GM23338 (cell line): ENCODE data around the gene EVI5L. TPM values are rescaled to one million over a fixed set of nuclear protein-coding genes. Genes with fewer than 3 reads are reported as not detected.

Source experiments
- ATAC-seq: fragments of 200-7000 bp; cut with Tn5 transposase; 3 replicates; pipeline ENCODE4 v1.9.1; 2020
- DNase-seq: peaks from one replicate; pipeline ENCODE4 v3.0.0-alpha.2; 2015; ENCODE audit warnings: low spot score
- H2AFZ ChIP-seq: fragments of 200-600 bp; sonication (generic); 2 replicates; pipeline ENCODE4 v1.8.0; 2016; ENCODE audit warnings: antibody characterized with exemption, mild to moderate bottlenecking, moderate library complexity
- H3F3A ChIP-seq: fragments of 200-600 bp; sonication (generic); replicated peaks from 2 replicates; pipeline ENCODE4 v1.8.0; 2017; ENCODE audit warnings: antibody characterized with exemption, mixed run types, low read depth
- H3K27ac ChIP-seq: fragments of 200-600 bp; sonication (generic); 2 replicates; pipeline ENCODE4 v1.6.1; 2016; ENCODE audit warnings: low read depth
- H3K27me3 ChIP-seq: fragments of 200-600 bp; sonication (generic); 2 replicates; pipeline ENCODE4 v1.8.0; 2016; ENCODE audit warnings: mild to moderate bottlenecking, mixed run types, moderate library complexity; ENCODE audit not compliant: insufficient read depth
- H3K36me3 ChIP-seq: fragments of 200-600 bp; sonication (generic); 2 replicates; pipeline ENCODE4 v1.8.0; 2016; ENCODE audit warnings: mild to moderate bottlenecking; ENCODE audit not compliant: insufficient read depth
- H3K4me1 ChIP-seq: fragments of 200-600 bp; sonication (generic); 2 replicates; pipeline ENCODE4 v1.8.0; 2016; ENCODE audit warnings: mild to moderate bottlenecking, moderate library complexity; ENCODE audit not compliant: insufficient read depth
- H3K4me2 ChIP-seq: fragments of 200-600 bp; sonication (generic); 2 replicates; pipeline ENCODE4 v1.7.1; 2017; ENCODE audit warnings: mixed run types
- H3K4me3 ChIP-seq: fragments of 200-600 bp; sonication (generic); 2 replicates; pipeline ENCODE4 v1.6.1; 2016; ENCODE audit warnings: mixed run types
- H3K79me2 ChIP-seq: fragments of 200-600 bp; sonication (generic); replicated peaks from 2 replicates; pipeline ENCODE4 v1.8.0; 2017; ENCODE audit warnings: mild to moderate bottlenecking; ENCODE audit not compliant: insufficient read depth
- H3K9me2 ChIP-seq: fragments of 200-600 bp; sonication (generic); 2 replicates; pipeline ENCODE4 v1.8.0; 2017; ENCODE audit not compliant: insufficient read depth
- H4K20me1 ChIP-seq: fragments of 200-600 bp; sonication (generic); replicated peaks from 2 replicates; pipeline ENCODE4 v1.8.0; 2017; ENCODE audit warnings: mild to moderate bottlenecking; ENCODE audit not compliant: insufficient read depth
- H3K27ac Mint-ChIP-seq: 2 replicates; pipeline ENCODE4 v1.8.0; 2020; ENCODE audit warnings: inconsistent platforms, mild to moderate bottlenecking, moderate library complexity, mixed read lengths
- H3K27me3 Mint-ChIP-seq: 3 replicates; pipeline ENCODE4 v1.8.0; 2022; ENCODE audit warnings: low read depth, mild to moderate bottlenecking, moderate library complexity, mixed read lengths, inconsistent platforms; ENCODE audit not compliant: insufficient read depth, poor library complexity
- H3K36me3 Mint-ChIP-seq: 3 replicates; pipeline ENCODE4 v1.8.0; 2021; ENCODE audit warnings: low read depth, mild to moderate bottlenecking, inconsistent platforms, moderate library complexity, mixed read lengths
- H3K4me1 Mint-ChIP-seq: 3 replicates; pipeline ENCODE4 v1.8.0; 2020; ENCODE audit warnings: mild to moderate bottlenecking, inconsistent platforms, mixed read lengths
- H3K4me3 Mint-ChIP-seq: 3 replicates; pipeline ENCODE4 v1.8.0; 2021; ENCODE audit warnings: moderate library complexity, mild to moderate bottlenecking, inconsistent platforms, mixed read lengths
- H3K9me3 Mint-ChIP-seq: 3 replicates; pipeline ENCODE4 v1.8.0; 2020; ENCODE audit warnings: moderate library complexity, mild to moderate bottlenecking, inconsistent platforms, mixed read lengths
- CREB1 ChIP-seq: fragments of 250-450 bp; sonication (Bioruptor Pico); IDR thresholded peaks from 2 replicates; pipeline ENCODE4 v1.5.0; 2020; ENCODE audit warnings: low read depth, mild to moderate bottlenecking, moderate library complexity
- CTCF ChIP-seq, 2 experiments: fragments of 200-600 bp in 1 of 2; sonication (generic) in 1 of 2; conservative IDR thresholded peaks; 2 replicates each; pipeline versions ENCODE4 v1.5.1 to v1.6.1; 2016 to 2017; ENCODE audit warnings: antibody characterized with exemption in 2 of 2, low read depth in 2 of 2, mild to moderate bottlenecking in 2 of 2, moderate library complexity in 1 of 2
- ETS1 ChIP-seq: IDR thresholded peaks from 2 replicates; pipeline ENCODE4 v1.6.1; 2016; ENCODE audit warnings: antibody characterized with exemption
- EZH2 ChIP-seq: fragments of 200-600 bp; sonication (generic); IDR thresholded peaks from one replicate; pipeline ENCODE4 v1.8.0; 2017; ENCODE audit warnings: antibody characterized with exemption, mild to moderate bottlenecking, low read depth; ENCODE audit not compliant: unreplicated experiment
- EZH2phosphoT487 ChIP-seq: fragments of 200-600 bp; sonication (generic); IDR thresholded peaks from one replicate; pipeline ENCODE4 v1.8.1; 2018; ENCODE audit warnings: antibody characterized with exemption; ENCODE audit not compliant: unreplicated experiment
- JUNB ChIP-seq: IDR thresholded peaks from one replicate; pipeline ENCODE4 v1.6.1; 2016; ENCODE audit warnings: antibody characterized with exemption; ENCODE audit not compliant: unreplicated experiment
- NANOG ChIP-seq: IDR thresholded peaks from 2 replicates; pipeline ENCODE4 v1.6.1; 2016; ENCODE audit warnings: antibody characterized with exemption, borderline replicate concordance
- POLR2AphosphoS5 ChIP-seq: IDR thresholded peaks from 2 replicates; pipeline ENCODE4 v1.6.1; 2016; ENCODE audit warnings: antibody characterized with exemption, low read depth
- REST ChIP-seq: IDR thresholded peaks from one replicate; pipeline ENCODE4 v1.6.1; 2018; ENCODE audit warnings: antibody characterized with exemption; ENCODE audit not compliant: unreplicated experiment
- STAT1 ChIP-seq: IDR thresholded peaks from one replicate; pipeline ENCODE4 v1.6.1; 2016; ENCODE audit warnings: antibody characterized with exemption; ENCODE audit not compliant: unreplicated experiment
- ZNF114 ChIP-seq: fragments of 250-450 bp; sonication (Bioruptor Pico); IDR thresholded peaks from 2 replicates; pipeline ENCODE4 v1.5.0; 2020; ENCODE audit warnings: mild to moderate bottlenecking, moderate library complexity
- ZNF331 ChIP-seq: fragments of 250-450 bp; sonication (Bioruptor Pico); IDR thresholded peaks from 2 replicates; pipeline ENCODE4 v1.5.0; 2020; ENCODE audit warnings: low read depth, mild to moderate bottlenecking, moderate library complexity
- ZNF462 ChIP-seq: fragments of 250-450 bp; sonication (Bioruptor Pico); IDR thresholded peaks from 2 replicates; pipeline ENCODE4 v1.5.0; 2020; ENCODE audit warnings: mild to moderate bottlenecking, moderate library complexity
- polyA plus RNA-seq: library from polyadenylated mRNA; unstranded; fragments of >200 nt; fragmentation: Nextera tagmentation; extraction: Ambion mirVana; gene quantifications from 2 replicates; pipeline ENCODE4 v1.2.1, GENCODE V29; 2016
- total RNA-seq: library from RNA; depleted of rRNA; stranded (reverse); fragments of >200 nt; shearing (Covaris generic); gene quantifications from 2 replicates; pipeline ENCODE4 v1.2.3, GENCODE V29; 2014

Gene EVI5L
- total and polyA plus RNA-seq, 2 experiments from 2014 or later: 4.5 to 16.2 TPM

GRCh38 chr19:7883796-7884570 lies 54.0 kb downstream of the EVI5L start:
- DNase-seq (no peak), ATAC-seq (no peak)
- no peaks in the 10 kb centered on the region for H3K36me3 ChIP-seq
- H2AFZ ChIP-seq: no peak overlapping the region
- no peaks in the 10 kb centered on the region for H3K79me2 ChIP-seq
- Mint-ChIP-seq H3K4me3 (no peak overlapping the region), H3K9me3 (no peaks in the 10 kb centered on the region), H3K27ac (no peak overlapping the region), H3K27me3 (peaks cover 11% of the 10 kb centered on the region), H3K36me3 (no peaks in the 10 kb centered on the region), H3K4me1 (no peaks in the 10 kb centered on the region)
- no peaks in the 10 kb centered on the region; the same call in 1 of the 2 replicates for H3K4me1 ChIP-seq
- H3K27me3 ChIP-seq: peaks cover 6% of the 10 kb centered on the region
- no peak for TF ChIP-seq ZNF462
- TF ChIP-seq NANOG: no peak
- no peak for TF ChIP-seq JUNB
- no peak for TF ChIP-seq STAT1
- no peak for TF ChIP-seq POLR2AphosphoS5
- no peak for TF ChIP-seq EZH2phosphoT487
- TF ChIP-seq ZNF331 (CRISPR knock-in tag): no peak
- TF ChIP-seq ETS1: no peak
- no peak for TF ChIP-seq REST
- TF ChIP-seq EZH2: no peak
- no peak for TF ChIP-seq ZNF114
- no peak for TF ChIP-seq CTCF (conservative IDR thresholded peaks at IDR 0.05; ENCODE audit: low read depth in 2 of 2)
- TF ChIP-seq CREB1: no peak
- H3K9me2 ChIP-seq: no peaks in the 10 kb centered on the region
- H4K20me1 ChIP-seq: no peaks in the 10 kb centered on the region; the same call in 1 of the 2 replicates
- no peak overlapping the region for H3K4me2 ChIP-seq
- no peaks in the 10 kb centered on the region for H3F3A ChIP-seq
- no peak overlapping the region for H3K4me3 ChIP-seq
- H3K27ac ChIP-seq: no peak overlapping the region
